ENCODE measurements around the gene ACACA.

The ACACA gene

GRCh38 chr17:37068266-37068665, 338.4 kb downstream of the ACACA start:
- intact Hi-C loops (cut with DNase I; ENCODE audit: low total_unique reads): no loop called here
- no peak for TF ChIP-seq CTCF (IDR thresholded peaks at IDR 0.05)

GRCh38 chr17:37067555-37068111, 339.0 kb downstream of the ACACA start:
- DNase-seq: peak in 1 of 2 donors; percentile 28
- intact Hi-C loops (cut with DNase I; ENCODE audit: low total_unique reads): no loop called here
- TF ChIP-seq CTCF (IDR thresholded peaks at IDR 0.05): no peak
- H3K27ac ChIP-seq: no peak overlapping the region
- no peak overlapping the region for H3K4me3 ChIP-seq
- peaks cover 0 to 4% (median 0%) of the 10 kb centered on the region in 3 donors for H3K9me3 ChIP-seq
- H3K27me3 ChIP-seq: peaks cover 0 to 46% of the 10 kb centered on the region in 2 donors
- no peaks in the 10 kb centered on the region for H3K36me3 ChIP-seq
- H3K4me1 ChIP-seq: no peaks in the 10 kb centered on the region

More at GRCh38 chr17:37068266-37068665, 338.4 kb downstream of the ACACA start:
- no peak overlapping the region for H3K4me3 ChIP-seq
- H3K27me3 ChIP-seq: peaks cover 0 to 46% of the 10 kb centered on the region in 2 donors
- no peak for DNase-seq
- no peak overlapping the region for H3K27ac ChIP-seq
- no peaks in the 10 kb centered on the region for H3K4me1 ChIP-seq
- peaks cover 0 to 4% (median 0%) of the 10 kb centered on the region in 3 donors for H3K9me3 ChIP-seq
- H3K36me3 ChIP-seq: no peaks in the 10 kb centered on the region

- no peak for TF ChIP-seq CTCF (IDR thresholded peaks at IDR 0.05)
- peaks cover 0 to 4% (median 0%) of the 10 kb centered on the region in 3 donors for H3K9me3 ChIP-seq
- H3K27me3 ChIP-seq: peaks cover 0 to 43% of the 10 kb centered on the region in 2 donors
- no peaks in the 10 kb centered on the region for H3K4me1 ChIP-seq
- no peaks in the 10 kb centered on the region for H3K36me3 ChIP-seq
- DNase-seq: no peak
- H3K27ac ChIP-seq: no peak overlapping the region
- intact Hi-C loops (cut with DNase I; ENCODE audit: low total_unique reads): no loop called here
- no peak overlapping the region for H3K4me3 ChIP-seq
Measured at GRCh38 chr17:37066322-37067255, 340.0 kb downstream of the ACACA start.

GRCh38 chr17:37065486-37066321, 340.9 kb downstream of the ACACA start:
- intact Hi-C loops (cut with DNase I; ENCODE audit: low total_unique reads): no loop called here
- TF ChIP-seq CTCF (IDR thresholded peaks at IDR 0.05): no peak
- Histone ChIP-seq H3K27me3 (peaks cover 0 to 43% of the 10 kb centered on the region in 2 donors), H3K27ac (no peak overlapping the region), H3K4me1 (no peaks in the 10 kb centered on the region), H3K36me3 (no peaks in the 10 kb centered on the region), H3K9me3 (peaks cover 0 to 4% (median 0%) of the 10 kb centered on the region in 3 donors), H3K4me3 (no peak overlapping the region)
- DNase-seq: no peak

- H3K27ac ChIP-seq: no peak overlapping the region
Measured at GRCh38 chr17:37064956-37065355, 341.7 kb downstream of the ACACA start.

More at GRCh38 chr17:37064956-37065355, 341.7 kb downstream of the ACACA start:
- Histone ChIP-seq H3K9me3 (peaks cover 0 to 4% (median 0%) of the 10 kb centered on the region in 3 donors), H3K27me3 (peaks cover 0 to 43% of the 10 kb centered on the region in 2 donors), H3K4me3 (no peak overlapping the region), H3K36me3 (no peaks in the 10 kb centered on the region), H3K4me1 (no peaks in the 10 kb centered on the region)
- intact Hi-C loops (cut with DNase I; ENCODE audit: low total_unique reads): no loop called here
- no peak for TF ChIP-seq CTCF (IDR thresholded peaks at IDR 0.05)
- DNase-seq: no peak
